IPS-18c (cell line): Measurements from ENCODE around the gene SHC4.
"Not testable (repeated sequence)": the region's sequence is repeated elsewhere in the genome, so short reads cannot be mapped to it uniquely, and the experiment has no call there.

Source experiments
- H3K4me3 ChIP-seq: 2 replicates; pipeline ENCODE4 v1.7.0; 2013; ENCODE audit warnings: low read depth, mild to moderate bottlenecking, low read length, moderate library complexity; ENCODE audit not compliant: insufficient read depth
- H3K9me3 ChIP-seq: one replicate; pipeline ENCODE4 v1.6.1; 2013; ENCODE audit warnings: mild to moderate bottlenecking, low read length, moderate library complexity; ENCODE audit not compliant: control insufficient read depth, insufficient read depth

Gene SHC4

DNA sequence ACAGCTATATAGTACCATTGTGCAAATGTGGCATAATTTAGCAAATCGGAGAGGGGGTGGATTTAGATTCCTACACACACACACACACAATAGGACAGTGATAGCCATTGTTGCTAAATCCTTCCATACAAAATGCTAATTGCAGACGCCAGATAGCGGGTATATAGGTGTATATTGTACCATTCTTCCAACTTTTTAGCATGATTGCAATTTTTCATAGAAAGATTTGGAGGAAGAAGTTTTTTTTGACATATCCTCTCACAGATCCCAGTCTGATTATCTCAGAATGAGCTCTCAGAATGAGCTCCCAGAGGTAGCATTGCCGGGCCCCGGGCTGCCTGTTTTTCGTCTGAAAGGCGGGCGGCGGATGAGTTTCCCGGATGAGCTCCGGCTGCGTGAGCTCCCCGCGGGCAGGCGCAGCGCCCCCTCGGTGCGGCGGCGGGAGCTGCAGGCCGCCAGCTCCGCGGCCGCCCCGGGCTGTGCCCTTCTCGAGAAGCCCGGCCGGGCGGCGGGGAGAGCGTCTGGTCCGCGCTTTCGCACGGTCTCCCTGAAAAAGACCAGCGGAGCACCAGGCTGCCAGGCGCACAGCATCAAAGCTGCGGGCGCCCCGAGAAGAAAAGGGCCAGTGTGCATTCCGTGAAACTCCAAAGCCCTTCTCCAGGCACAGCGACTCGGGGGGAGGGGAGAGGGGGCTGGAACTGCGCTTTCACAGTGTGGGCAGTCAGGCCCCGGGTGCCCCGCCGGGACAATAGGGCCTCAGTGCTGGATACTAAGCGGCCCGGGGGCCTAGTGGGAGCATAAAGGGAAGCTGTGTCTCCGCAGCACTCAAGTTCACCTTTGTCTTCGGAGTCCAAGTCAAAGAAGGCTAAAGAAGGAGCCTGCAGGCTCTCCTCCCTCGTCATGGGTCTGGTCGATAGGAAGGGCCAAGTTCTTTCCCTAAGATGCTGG lies 12.0 kb upstream of the SHC4 start:
- Histone ChIP-seq H3K9me3 (no peaks in the 10 kb centered on the region), H3K4me3 (peak overlapping the region; percentile 60)

DNA sequence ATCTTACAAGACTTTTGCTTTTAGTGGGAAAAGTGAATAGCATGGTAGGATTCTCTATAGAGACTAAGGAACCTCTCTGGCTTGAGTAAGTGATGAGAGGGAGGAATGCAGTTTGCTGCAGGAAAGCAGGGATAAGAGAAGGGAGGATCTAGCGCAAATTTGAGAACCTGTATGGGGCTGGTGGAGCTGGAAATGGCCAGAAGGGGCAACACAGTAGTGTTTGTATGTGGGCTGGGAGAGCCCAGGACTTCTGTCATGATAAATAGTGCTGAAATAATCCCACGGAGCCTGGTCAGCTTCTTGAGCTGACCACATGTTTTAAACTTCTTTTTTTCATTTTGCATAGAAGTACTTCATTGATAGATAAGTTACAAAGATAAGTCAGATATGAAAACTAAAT lies 11.2 kb upstream of the SHC4 start:
- H3K9me3 ChIP-seq = no peaks in the 10 kb centered on the region
- H3K4me3 ChIP-seq = no peak overlapping the region

DNA sequence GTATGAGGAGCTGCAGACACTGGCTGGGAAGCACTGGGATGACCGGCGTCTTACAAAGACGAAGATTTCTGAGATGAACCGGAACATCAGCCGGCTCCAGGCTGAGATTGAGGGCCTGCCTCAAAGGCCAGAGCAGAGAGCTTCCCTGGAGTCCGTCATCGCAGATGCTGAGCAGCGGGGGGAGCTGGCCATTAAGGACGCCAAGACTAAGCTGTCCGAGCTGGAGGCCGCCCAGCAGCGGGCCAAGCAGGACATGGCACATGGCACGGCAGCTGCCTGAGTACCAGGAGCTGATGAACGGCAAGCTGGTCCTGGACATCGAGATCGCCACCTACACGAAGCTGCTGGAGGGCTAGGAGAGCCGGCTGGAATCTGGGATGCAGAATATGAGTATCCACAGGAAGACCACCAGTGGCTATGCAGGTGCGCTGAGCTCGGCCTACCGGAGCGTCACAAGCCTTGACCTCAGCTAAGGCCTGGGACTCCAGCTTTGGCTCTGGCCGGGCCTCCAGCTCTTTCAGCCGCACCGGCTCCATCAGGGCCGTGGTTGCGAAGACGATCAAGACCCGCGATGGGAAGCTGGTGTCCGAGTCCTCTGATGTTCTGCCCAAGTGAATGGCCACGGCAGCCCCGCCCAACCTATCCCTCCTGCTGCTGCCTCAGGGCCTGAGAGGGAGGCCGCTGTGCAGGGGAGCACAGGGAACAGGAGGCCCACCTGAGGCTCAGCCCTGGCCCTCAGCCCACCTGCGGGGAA lies 9.2 kb upstream of the SHC4 start:
- no peak overlapping the region for H3K4me3 ChIP-seq
- H3K9me3 ChIP-seq = no peaks in the 10 kb centered on the region

DNA sequence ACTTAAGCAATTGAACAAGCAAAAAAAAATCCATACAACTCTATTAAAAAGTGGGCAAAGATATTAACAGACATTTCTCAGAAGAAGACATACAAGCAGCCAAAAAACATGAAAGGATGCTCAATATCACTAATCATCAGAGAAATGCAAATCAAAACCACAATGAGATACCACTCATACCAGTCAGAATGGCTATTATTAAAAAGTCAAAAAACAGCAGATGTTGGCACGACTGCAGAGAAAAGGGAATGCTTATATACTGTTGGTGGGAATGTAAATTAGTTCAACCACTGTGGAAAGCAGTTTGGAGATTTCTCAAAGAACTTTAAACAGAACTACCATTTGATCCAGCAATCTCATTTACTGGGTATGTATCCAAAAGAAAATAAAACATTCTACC lies 7.2 kb upstream of the SHC4 start:
- H3K4me3 ChIP-seq, H3K9me3 ChIP-seq: not testable (repeated sequence)

DNA sequence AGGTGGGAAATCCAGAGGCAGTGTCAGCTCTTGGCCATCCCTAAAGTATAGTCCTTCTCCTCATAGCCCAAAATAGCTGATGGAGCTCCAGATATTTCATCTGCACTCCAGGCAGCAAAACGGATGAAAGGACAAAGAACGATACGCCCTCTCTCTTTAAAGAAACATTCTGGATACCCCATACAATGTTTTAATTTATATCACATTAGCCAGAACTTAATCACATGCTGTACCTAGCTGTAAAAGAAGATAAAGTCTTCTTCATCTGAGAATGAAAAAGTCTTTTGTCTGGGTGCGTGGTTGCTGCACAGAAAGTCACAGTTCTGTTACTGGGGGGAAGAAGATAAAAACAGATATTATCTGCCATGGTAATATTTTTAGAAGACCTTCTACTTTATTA lies 4.3 kb upstream of the SHC4 start:
- no peaks in the 10 kb centered on the region for H3K9me3 ChIP-seq

DNA sequence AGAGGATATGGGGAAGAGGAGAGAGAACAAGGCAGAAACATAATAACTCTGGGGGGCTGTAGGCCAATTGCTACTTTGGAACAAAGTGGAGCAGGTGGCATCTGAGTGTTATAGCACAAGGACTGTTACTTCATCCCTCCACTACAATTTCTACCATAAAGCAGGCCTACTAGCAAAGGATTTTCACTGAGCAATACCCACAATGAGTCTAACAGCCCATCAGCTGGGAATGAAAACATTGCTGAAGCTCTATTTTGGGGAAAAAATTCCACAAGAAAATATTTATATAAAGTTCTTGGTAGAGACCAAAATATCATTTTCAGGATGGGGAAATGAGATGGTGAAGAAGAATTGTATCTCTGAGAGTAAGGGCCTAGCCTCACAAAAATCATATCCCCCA lies 3.6 kb upstream of the SHC4 start:
- Histone ChIP-seq H3K9me3 (no peaks in the 10 kb centered on the region), H3K4me3 (no peak overlapping the region)

More for the DNA sequence above, 4.3 kb upstream of the SHC4 start:
- H3K4me3 ChIP-seq = no peak overlapping the region

DNA sequence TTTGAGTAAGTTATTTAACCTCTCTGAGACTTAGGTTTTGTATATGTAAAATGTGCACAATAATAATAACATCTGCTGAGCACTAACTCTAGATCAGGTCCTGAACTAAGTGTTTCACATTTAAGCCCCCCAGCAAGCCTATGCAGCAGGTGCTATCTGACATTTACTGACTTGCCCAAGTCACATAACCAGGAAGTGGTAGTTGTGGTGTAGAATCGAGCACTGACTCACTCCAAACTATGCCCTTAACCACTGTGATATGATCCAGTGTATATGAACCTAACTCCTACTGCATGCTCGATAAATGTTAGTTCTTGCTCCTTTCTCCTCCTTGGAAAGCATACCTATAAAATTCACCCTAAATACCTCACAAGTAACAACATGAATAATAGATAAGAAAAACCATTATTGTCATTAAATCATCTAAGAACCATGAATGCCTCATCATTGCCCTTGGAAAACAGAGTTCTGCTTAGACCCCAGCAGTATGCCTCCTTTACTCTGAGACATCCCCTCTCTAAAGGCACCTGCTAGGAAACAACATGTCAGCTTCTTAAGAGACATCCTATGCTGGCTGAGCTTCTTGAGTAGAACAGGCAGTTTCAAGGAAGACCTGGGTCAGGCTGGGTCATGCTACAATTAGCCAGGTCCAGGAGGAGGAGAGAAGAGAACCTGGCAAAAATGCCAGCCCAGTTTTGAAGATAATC lies 3.0 kb upstream of the SHC4 start:
- Histone ChIP-seq H3K9me3 (no peaks in the 10 kb centered on the region), H3K4me3 (no peak overlapping the region)

DNA sequence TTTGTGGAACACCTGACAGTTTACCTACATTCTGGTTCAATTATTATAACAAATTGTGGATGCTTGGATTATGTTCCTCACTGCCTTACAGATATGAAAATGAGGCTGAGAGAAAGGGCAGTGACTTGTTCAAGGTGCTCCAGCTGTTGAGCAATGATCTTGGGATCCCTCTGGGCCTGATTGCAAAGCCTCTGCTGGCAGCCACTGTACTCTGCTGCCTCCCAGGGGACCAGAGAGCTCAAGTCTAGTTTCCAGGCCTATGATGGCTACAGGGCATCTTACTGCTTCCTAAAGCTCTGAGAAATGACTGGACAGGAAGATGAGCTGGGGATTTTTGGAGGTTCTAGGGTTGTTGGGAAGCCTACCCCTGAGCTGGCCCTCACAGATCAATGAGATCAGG lies 2.3 kb upstream of the SHC4 start:
- no peak overlapping the region for H3K4me3 ChIP-seq
- H3K9me3 ChIP-seq = no peaks in the 10 kb centered on the region

DNA sequence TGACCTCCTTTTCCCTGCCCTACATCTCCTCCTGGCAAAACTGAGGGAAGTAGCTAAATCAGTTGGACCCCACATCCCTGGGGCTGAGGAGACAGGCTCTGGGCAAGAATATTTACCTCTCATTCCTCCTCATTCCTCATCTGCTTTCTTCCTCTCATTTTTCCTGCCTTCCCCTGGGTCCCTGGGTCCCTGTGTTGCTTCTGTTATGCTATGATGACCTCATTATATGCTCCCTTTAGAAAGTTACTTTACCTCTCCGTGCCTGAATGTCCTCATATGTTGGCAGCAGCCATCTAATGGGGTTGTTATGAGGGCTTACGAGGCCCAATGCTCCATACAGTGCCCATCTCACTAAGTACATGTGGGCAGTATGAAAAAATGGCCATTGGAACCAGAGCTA lies 1.2 kb upstream of the SHC4 start:
- H3K4me3 ChIP-seq = no peak overlapping the region
- H3K9me3 ChIP-seq = no peaks in the 10 kb centered on the region

DNA sequence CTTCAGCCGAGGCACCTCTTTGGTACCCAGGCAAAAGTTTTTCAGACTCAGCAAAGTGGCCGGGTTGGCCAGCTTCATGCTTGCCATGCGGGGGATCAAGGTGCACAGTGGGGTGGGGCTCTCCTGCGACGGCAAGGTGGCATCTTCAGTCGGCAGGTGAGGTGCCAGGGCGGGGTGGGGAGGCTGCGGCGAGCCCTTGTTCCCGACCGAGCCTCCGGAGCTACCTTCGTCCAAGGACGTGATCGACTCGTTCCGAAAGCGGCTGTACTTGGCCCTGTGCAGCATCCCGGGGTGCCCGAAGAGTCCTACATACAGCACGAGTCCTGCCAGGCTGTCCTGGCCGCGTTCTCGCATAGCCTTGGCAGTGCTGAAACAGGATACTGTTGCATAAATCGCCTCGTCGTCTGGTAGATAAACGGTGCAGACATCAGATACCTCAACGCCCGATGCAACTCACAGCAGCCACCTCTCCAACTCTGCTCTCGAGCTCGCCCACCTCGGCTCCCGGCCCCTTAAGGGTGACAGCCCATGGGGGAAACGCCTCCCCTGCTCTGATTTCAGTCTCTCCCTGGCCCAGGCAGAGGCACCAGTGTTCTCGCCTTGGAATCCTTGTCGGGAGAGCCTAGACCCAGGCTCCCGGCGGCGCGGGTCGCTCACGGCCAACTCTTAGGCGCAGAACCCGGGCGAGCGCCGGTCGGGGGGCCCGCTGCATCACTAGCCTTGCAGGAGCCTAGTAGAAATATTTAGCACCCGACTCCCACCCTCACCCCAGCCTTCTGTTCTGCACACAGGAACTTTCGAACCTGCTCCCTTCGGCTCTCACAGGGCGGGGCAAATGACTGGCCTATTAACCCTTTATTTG lies 826 bp downstream of the SHC4 start:
- Histone ChIP-seq H3K4me3 (peak overlapping the region; percentile 74), H3K9me3 (no peaks in the 10 kb centered on the region)

DNA sequence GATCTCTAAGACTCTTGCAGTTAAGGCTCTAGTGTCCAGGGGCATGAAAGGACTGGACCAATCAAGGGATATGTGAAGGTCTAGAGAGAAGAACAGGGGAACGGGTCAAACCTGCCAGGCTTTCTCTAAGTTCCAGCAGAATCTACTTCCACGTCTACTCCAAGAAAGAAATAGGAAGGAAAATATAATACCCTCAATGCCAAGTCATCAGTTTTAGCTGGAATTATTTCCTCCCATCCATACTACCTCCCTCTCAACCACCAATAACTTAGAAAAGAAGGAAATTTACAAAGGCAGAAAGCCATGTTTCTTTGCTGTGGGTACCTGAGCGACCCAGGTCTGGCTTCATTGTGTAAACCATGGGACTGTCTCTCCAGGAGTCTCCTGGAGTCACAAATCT lies 7.8 kb downstream of the SHC4 start:
- H3K4me3 ChIP-seq = no peak overlapping the region
- H3K9me3 ChIP-seq = no peaks in the 10 kb centered on the region

DNA sequence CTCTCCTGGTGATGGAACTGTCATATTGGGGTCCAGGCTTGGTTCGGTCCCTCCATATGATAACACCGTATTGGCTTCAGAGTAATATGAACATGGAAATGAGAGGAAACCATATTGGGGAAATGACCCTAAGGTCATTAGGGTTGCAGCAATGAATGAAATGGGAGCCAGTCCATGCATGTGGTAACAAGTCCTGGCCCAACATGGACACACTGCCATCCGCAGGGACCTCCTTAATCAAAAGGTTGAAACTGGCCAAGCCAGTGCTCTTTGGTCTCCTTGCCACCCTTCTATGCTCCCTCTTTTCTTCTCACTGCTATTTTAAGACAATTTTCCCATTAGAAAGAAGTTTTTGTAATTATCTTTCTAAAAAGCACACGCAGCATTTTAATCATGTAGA lies 8.3 kb downstream of the SHC4 start:
- Histone ChIP-seq H3K9me3 (no peaks in the 10 kb centered on the region), H3K4me3 (no peak overlapping the region)

DNA sequence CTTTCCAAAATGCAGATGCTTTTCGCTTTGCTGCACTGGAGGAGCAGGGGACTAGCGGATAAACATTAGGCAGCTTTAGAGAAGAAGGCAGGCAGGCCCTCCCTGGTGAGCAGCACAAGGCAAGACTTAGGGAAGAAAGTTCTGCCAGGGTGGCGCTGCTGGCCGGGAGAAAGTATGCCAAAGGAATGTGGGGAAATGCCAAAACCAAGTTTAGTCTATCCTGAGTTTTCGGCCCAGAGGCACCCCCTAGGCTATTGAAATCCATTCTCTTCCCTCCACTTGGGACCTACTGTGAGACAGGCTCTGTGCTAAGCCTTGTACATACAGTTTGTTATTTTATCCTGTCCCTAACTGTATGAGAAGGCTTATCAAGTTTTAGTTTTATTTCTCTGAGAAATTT lies 9.2 kb downstream of the SHC4 start:
- no peaks in the 10 kb centered on the region for H3K9me3 ChIP-seq
- no peak overlapping the region for H3K4me3 ChIP-seq

DNA sequence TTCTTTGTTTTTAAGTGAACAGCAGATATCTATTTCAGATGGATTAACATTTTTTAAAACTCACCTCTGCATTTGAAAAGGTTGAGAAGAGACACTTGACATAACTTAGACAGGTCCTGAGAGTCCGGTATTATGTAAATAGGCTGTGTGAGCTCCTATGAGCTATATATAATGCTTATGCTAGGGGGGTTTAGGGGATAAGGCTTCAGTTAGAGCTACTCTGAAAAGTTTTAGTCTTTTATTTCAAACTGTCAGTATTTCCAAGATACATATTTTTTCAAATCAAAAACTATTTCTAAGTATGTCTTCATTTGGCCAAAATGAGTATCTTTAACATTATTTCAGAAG lies 16.9 kb downstream of the SHC4 start:
- no peak overlapping the region for H3K4me3 ChIP-seq
- no peaks in the 10 kb centered on the region for H3K9me3 ChIP-seq

DNA sequence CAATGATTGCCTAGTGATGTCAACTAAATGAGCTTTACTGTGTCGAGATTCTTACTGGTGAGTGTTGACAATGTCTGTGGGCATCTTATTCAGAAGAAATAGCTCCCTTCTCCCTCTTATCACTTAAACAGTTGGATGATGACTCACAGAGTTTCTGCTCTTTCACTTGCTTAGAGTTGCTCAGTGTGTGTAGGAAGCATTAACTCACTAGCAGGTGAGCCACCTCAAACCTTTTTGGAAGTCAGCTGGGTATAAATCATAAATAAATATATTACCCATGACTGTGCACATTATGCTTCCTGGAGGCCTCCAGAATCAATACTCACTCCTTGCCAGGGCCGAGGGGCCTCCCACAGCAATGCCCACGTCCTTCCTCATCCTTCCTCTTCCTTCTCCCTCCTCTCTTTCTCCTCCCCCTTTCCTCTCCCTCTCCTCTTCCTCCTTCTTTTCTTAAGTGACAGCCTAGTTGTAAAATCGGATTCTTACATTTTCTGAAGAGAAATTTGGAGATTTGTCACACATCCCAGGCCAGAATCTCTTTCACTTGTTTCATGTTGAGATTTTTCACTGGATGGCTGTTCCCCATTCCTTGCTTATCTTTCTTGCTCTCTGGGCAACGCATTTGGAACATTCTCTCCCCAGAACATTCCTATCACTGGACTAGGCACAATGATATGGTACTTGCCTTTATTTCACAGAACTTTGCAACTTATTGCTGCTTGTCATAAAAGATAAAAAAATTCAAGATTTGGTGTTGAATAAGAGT lies 17.5 kb downstream of the SHC4 start:
- no peak overlapping the region for H3K4me3 ChIP-seq
- H3K9me3 ChIP-seq = no peaks in the 10 kb centered on the region

DNA sequence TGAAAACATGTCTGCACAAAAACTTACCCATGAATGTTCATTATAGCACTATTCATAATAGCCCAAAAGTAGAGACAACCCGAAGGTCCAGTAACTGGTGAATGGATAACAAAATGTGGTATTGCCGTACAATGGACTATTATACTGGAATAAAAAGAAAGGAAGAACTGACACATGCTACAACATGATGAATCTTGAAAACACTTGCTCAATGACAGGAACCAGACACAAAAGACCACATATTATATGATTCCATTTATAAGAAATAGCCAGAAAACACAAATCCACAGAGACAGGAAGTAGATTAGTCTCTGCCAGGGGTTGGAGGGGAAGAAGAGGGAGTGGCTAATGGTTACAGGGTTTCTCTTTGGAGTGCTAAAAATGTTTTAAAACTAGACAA lies 18.3 kb downstream of the SHC4 start:
- Histone ChIP-seq H3K4me3 (no peak overlapping the region), H3K9me3 (no peaks in the 10 kb centered on the region)
